ENCODE measurements around the gene TMEM26.

- TF ChIP-seq CTCF (IDR thresholded peaks at IDR 0.05): no peak
- no peak for TF ChIP-seq EZH2 (IDR thresholded peaks at IDR 0.05)
These were observed 46.9 kb downstream of the TMEM26 start for GRCh38 chr10:61406242-61406641.

Measured in neural progenitor cell (in vitro differentiated cells).